Lower lobe of right lung (tissue), 2 donors: ENCODE data around the gene GLRX. TPM values are rescaled to one million over a fixed set of nuclear protein-coding genes. Genes with fewer than 3 reads are reported as not detected.
"Not testable (repeated sequence)": the region's sequence is repeated elsewhere in the genome, so short reads cannot be mapped to it uniquely, and the experiment has no call there.

Source experiments
- ATAC-seq, 2 donors: fragments of 200-7000 bp; cut with Tn5 transposase; one replicate each; pipeline ENCODE4 v1.9.1; 2020 to 2022; ENCODE audit warnings: mild to moderate bottlenecking in 2 of 2, moderate library complexity in 2 of 2
- DNase-seq: peaks from one replicate; pipeline ENCODE4 v3.0.0-alpha.2; 2020
- H3K27ac ChIP-seq: fragments of 200-600 bp; one replicate; pipeline ENCODE4 v1.8.0; 2022
- H3K27me3 ChIP-seq: fragments of 200-600 bp; one replicate; pipeline ENCODE4 v1.8.0; 2022; ENCODE audit warnings: low read depth
- H3K36me3 ChIP-seq: fragments of 200-600 bp; one replicate; pipeline ENCODE4 v1.8.0; 2022; ENCODE audit warnings: mild to moderate bottlenecking
- H3K4me1 ChIP-seq: fragments of 200-600 bp; one replicate; pipeline ENCODE4 v1.8.0; 2022
- H3K4me3 ChIP-seq: fragments of 200-600 bp; one replicate; pipeline ENCODE4 v1.8.0; 2022; ENCODE audit warnings: mild to moderate bottlenecking
- H3K9me3 ChIP-seq: fragments of 200-600 bp; one replicate; pipeline ENCODE4 v1.8.0; 2022
- CTCF ChIP-seq: fragments of 200-600 bp; IDR thresholded peaks from one replicate; pipeline ENCODE4 v1.8.0; 2022; ENCODE audit warnings: antibody characterized with exemption, mild to moderate bottlenecking
- intact Hi-C: fragments of 100-400 bp; cut with DNase I; formaldehyde crosslinking; loops from one replicate; pipeline ENCODE4 v1.11.0; 2022
- long read RNA-seq: library from polyadenylated mRNA; unstranded; transcript quantifications from one replicate; pipeline ENCODE4 v2.0.0, GENCODE V29; 2021
- total RNA-seq: library from RNA; stranded (reverse); fragmentation: NEBNext Ultra II Directional; extraction: Animal tissue kit (Norgen Biotek cat#: 25700); gene quantifications from one replicate; pipeline ENCODE4 v1.2.1, GENCODE V29; 2021
- donor health status: DM: no; HTN: yes; CAD: no; lungs with severe emphysema.

GLRX gene
- 115 TPM for total RNA-seq
- long read RNA-seq, transcript GLRX-204 (2 exons, 3,407 nt): minor isoform, 12 of 140 reads
- long read RNA-seq, transcript GLRX-201 (3 exons, 1,211 nt): major isoform, 107 of 140 reads
- long read RNA-seq, partial matches to known transcripts: 4 of 140 reads
- long read RNA-seq, other reads (novel, unspliced or antisense): 9 of 140 reads

GRCh38 chr5:95822542-95823181 is at the start of gene GLRX:
Gene GLRX (minus strand): TSS chr5:95822726. CDS start chr5:95822662, 64 bp downstream.
- Histone ChIP-seq H3K4me3 (peak within 1 kb of the TSS; percentile 79), H3K27me3 (no peaks in the 10 kb centered on the region), H3K4me1 (peaks cover 66% of the 10 kb centered on the region), H3K9me3 (no peaks in the 10 kb centered on the region), H3K36me3 (no peaks in the 10 kb centered on the region), H3K27ac (peak within 1 kb of the TSS; percentile 91)
- TF ChIP-seq CTCF: no peak
- ATAC-seq: peak; percentile 68 to 84
- intact Hi-C loops: no loop called here
- DNase-seq: peak; percentile 75

- no peaks in the 10 kb centered on the region for H3K36me3 ChIP-seq
- H3K9me3 ChIP-seq: no peaks in the 10 kb centered on the region
- no peak overlapping the region for H3K4me3 ChIP-seq
- peak overlapping the region; percentile 56 for H3K27ac ChIP-seq
- intact Hi-C loops: no loop called here
- peaks cover 22% of the 10 kb centered on the region for H3K4me1 ChIP-seq
- DNase-seq: no peak
- ATAC-seq: peak in 1 of 2 donors; percentile 25
- H3K27me3 ChIP-seq: no peaks in the 10 kb centered on the region
- no peak for TF ChIP-seq CTCF
Observed at GRCh38 chr5:95871146-95871806, 48.8 kb upstream of the GLRX start.

- intact Hi-C loops: no loop called here
- Histone ChIP-seq H3K4me1 (peaks cover 27% of the 10 kb centered on the region), H3K9me3 (no peaks in the 10 kb centered on the region), H3K27me3 (no peaks in the 10 kb centered on the region), H3K4me3 (no peak overlapping the region), H3K36me3 (no peaks in the 10 kb centered on the region), H3K27ac (peak overlapping the region; percentile 56)
- peak; percentile 49 to 74 for ATAC-seq
- no peak for DNase-seq
- no peak for TF ChIP-seq CTCF
Observed at GRCh38 chr5:95870105-95870672, 47.7 kb upstream of the GLRX start.

GRCh38 chr5:95869173-95869855 is 46.8 kb upstream of the GLRX start:
- H3K4me3 ChIP-seq, intact Hi-C loops, H3K9me3 ChIP-seq, H3K27me3 ChIP-seq, DNase-seq, H3K27ac ChIP-seq, H3K36me3 ChIP-seq: not testable (repeated sequence)
- peak; percentile 24 to 25 for ATAC-seq
- peaks cover 27% of the 10 kb centered on the region for H3K4me1 ChIP-seq

GRCh38 chr5:95868136-95868535 is 45.6 kb upstream of the GLRX start:
- Histone ChIP-seq H3K9me3 (no peaks in the 10 kb centered on the region), H3K27ac (no peak overlapping the region), H3K36me3 (no peaks in the 10 kb centered on the region), H3K27me3 (no peaks in the 10 kb centered on the region), H3K4me1 (peaks cover 32% of the 10 kb centered on the region), H3K4me3 (no peak overlapping the region)
- intact Hi-C loops: no loop called here
- no peak for TF ChIP-seq CTCF
- DNase-seq: no peak
- no peak for ATAC-seq
